Skeletal muscle satellite cell (primary cell): ENCODE data around the gene XRCC5.

Source experiments
- H3K27me3 ChIP-seq: 2 replicates; pipeline ENCODE4 v1.7.0; 2013; ENCODE audit warnings: low read length; ENCODE audit not compliant: control insufficient read depth, insufficient read depth
- H3K36me3 ChIP-seq: 2 replicates; pipeline ENCODE4 v1.7.0; 2013; ENCODE audit warnings: mild to moderate bottlenecking, control low read depth, low read length; ENCODE audit not compliant: insufficient read depth
- H3K4me1 ChIP-seq: 2 replicates; pipeline ENCODE4 v1.7.0; 2013; ENCODE audit warnings: low read length; ENCODE audit not compliant: control insufficient read depth, insufficient read depth
- H3K4me2 ChIP-seq: 2 replicates; pipeline ENCODE4 v1.7.0; 2013; ENCODE audit warnings: mild to moderate bottlenecking, low read length
- H3K4me3 ChIP-seq: 2 replicates; pipeline ENCODE4 v1.7.0; 2013; ENCODE audit warnings: low read length
- H3K9ac ChIP-seq: 2 replicates; pipeline ENCODE4 v1.7.0; 2013; ENCODE audit warnings: mild to moderate bottlenecking, low read depth, low read length, moderate library complexity
- H3K9me3 ChIP-seq: replicated peaks from 2 replicates; pipeline ENCODE4 v1.7.0; 2013; ENCODE audit warnings: mild to moderate bottlenecking, control low read depth, low read length

The XRCC5 gene

GRCh38 chr2:216220976-216221375 is 111.8 kb downstream of the XRCC5 start:
- H3K9me3 ChIP-seq = no peaks in the 10 kb centered on the region
- H3K9ac ChIP-seq = no peak overlapping the region
- H3K4me2 ChIP-seq = no peak overlapping the region
- H3K27me3 ChIP-seq = no peaks in the 10 kb centered on the region
- H3K4me3 ChIP-seq = no peak overlapping the region
- peaks cover 16% of the 10 kb centered on the region for H3K36me3 ChIP-seq
- H3K4me1 ChIP-seq = peaks cover 53% of the 10 kb centered on the region

- no peaks in the 10 kb centered on the region for H3K9me3 ChIP-seq
- peak overlapping the region; percentile 12 for H3K4me3 ChIP-seq
- no peaks in the 10 kb centered on the region for H3K27me3 ChIP-seq
- H3K4me2 ChIP-seq = peak overlapping the region; percentile 13
- no peak overlapping the region for H3K9ac ChIP-seq
- H3K36me3 ChIP-seq = peaks cover 11% of the 10 kb centered on the region
- peaks cover 45% of the 10 kb centered on the region for H3K4me1 ChIP-seq
Measured at GRCh38 chr2:216221811-216222210, 112.7 kb downstream of the XRCC5 start.

GRCh38 chr2:216222650-216223352 is 113.7 kb downstream of the XRCC5 start:
- Histone ChIP-seq H3K4me1 (peaks cover 35% of the 10 kb centered on the region), H3K27me3 (no peaks in the 10 kb centered on the region), H3K4me3 (no peak overlapping the region), H3K4me2 (peak overlapping the region; percentile 49), H3K9me3 (no peaks in the 10 kb centered on the region), H3K9ac (peak overlapping the region; percentile 2), H3K36me3 (peaks cover 11% of the 10 kb centered on the region)

- no peak overlapping the region for H3K9ac ChIP-seq
- H3K9me3 ChIP-seq = no peaks in the 10 kb centered on the region
- peaks cover 26% of the 10 kb centered on the region for H3K4me1 ChIP-seq
- H3K36me3 ChIP-seq = no peaks in the 10 kb centered on the region
- no peaks in the 10 kb centered on the region for H3K27me3 ChIP-seq
- H3K4me2 ChIP-seq = no peak overlapping the region
- no peak overlapping the region for H3K4me3 ChIP-seq
Measured at GRCh38 chr2:216224388-216224787, 115.2 kb downstream of the XRCC5 start.

GRCh38 chr2:216229277-216229914 is 120.2 kb downstream of the XRCC5 start:
- Histone ChIP-seq H3K36me3 (no peaks in the 10 kb centered on the region), H3K27me3 (no peaks in the 10 kb centered on the region), H3K9me3 (no peaks in the 10 kb centered on the region), H3K4me2 (no peak overlapping the region), H3K4me1 (no peaks in the 10 kb centered on the region), H3K9ac (no peak overlapping the region), H3K4me3 (no peak overlapping the region)

GRCh38 chr2:216231867-216232266 is 122.7 kb downstream of the XRCC5 start:
- Histone ChIP-seq H3K9ac (no peak overlapping the region), H3K36me3 (no peaks in the 10 kb centered on the region), H3K4me2 (no peak overlapping the region), H3K27me3 (no peaks in the 10 kb centered on the region), H3K4me3 (no peak overlapping the region), H3K9me3 (no peaks in the 10 kb centered on the region), H3K4me1 (no peaks in the 10 kb centered on the region)

DNA sequence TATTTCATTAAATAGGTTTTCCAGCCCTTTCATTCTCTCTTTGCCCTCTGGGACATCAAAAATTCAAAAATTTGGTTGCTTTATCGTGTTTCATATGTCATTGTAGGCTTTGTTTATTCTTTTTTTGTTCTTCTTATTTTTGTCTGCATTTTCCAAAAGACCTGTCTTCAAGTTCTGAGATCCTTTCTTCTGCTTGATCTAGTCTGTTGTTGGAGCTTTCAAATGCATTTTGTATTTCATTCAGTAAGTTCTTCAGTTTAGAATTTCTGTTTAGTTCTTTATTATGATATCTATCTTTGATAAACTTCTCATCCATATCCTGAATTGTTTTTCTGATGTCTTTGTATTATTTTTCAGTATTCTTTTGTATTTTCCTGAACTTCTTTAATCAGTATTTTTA is 123.6 kb downstream of the XRCC5 start:
- Histone ChIP-seq H3K27me3 (no peaks in the 10 kb centered on the region), H3K4me2 (no peak overlapping the region), H3K36me3 (no peaks in the 10 kb centered on the region), H3K9me3 (no peaks in the 10 kb centered on the region), H3K9ac (no peak overlapping the region), H3K4me3 (no peak overlapping the region), H3K4me1 (no peaks in the 10 kb centered on the region)

- no peaks in the 10 kb centered on the region for H3K9me3 ChIP-seq
- H3K4me1 ChIP-seq = no peaks in the 10 kb centered on the region
- no peaks in the 10 kb centered on the region for H3K36me3 ChIP-seq
- H3K4me3 ChIP-seq = no peak overlapping the region
- no peak overlapping the region for H3K9ac ChIP-seq
- H3K27me3 ChIP-seq = no peaks in the 10 kb centered on the region
- H3K4me2 ChIP-seq = no peak overlapping the region
Measured at GRCh38 chr2:216233281-216233995, 124.3 kb downstream of the XRCC5 start.

DNA sequence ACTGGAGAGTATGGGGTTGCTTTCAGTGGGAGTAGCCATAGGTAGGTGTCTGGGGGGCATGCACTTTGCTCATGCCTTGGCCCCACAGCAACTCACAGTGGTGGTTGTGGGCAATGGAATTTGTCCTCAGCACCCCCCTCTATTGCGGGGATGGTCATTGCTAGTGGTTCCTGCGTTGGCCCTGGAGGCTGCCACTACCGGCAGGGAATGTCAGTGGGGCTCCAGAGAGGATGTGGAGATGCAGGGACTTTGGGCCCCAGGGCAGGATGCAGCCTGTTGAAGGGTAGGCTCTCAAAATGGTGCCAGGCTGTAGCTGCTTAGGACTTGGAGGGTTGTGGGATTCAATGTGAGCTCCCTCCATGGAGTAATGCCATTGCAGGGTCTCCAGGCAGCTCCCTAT is 125.0 kb downstream of the XRCC5 start:
- Histone ChIP-seq H3K4me1 (no peaks in the 10 kb centered on the region), H3K36me3 (no peaks in the 10 kb centered on the region), H3K9me3 (no peaks in the 10 kb centered on the region), H3K9ac (no peak overlapping the region), H3K4me3 (no peak overlapping the region), H3K27me3 (no peaks in the 10 kb centered on the region), H3K4me2 (no peak overlapping the region)

- H3K9ac ChIP-seq = no peak overlapping the region
- H3K4me1 ChIP-seq = no peaks in the 10 kb centered on the region
- no peak overlapping the region for H3K4me3 ChIP-seq
- no peak overlapping the region for H3K4me2 ChIP-seq
- H3K36me3 ChIP-seq = no peaks in the 10 kb centered on the region
- no peaks in the 10 kb centered on the region for H3K9me3 ChIP-seq
- H3K27me3 ChIP-seq = no peaks in the 10 kb centered on the region
Measured at GRCh38 chr2:216235462-216235861, 126.3 kb downstream of the XRCC5 start.

DNA sequence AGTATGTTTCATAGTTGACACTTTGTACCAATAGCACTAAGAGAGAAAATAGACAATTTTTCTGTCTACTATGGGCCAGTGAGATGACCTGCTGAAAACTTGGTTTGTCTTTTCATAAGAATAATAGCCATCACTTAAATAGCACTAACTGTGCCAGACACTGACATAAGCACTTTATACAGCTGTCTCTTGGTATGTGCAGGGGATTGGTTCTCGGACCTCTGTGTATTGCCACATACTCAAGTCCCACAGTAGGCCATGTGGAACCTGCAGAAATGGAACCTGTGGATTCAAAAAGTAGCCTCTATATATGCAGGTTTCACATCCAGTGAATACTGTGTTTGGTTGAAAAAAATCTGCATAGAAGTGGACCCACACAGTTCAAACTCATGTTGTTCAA is 126.7 kb downstream of the XRCC5 start:
- H3K4me1 ChIP-seq = no peaks in the 10 kb centered on the region
- H3K9me3 ChIP-seq = no peaks in the 10 kb centered on the region
- H3K4me3 ChIP-seq = no peak overlapping the region
- no peaks in the 10 kb centered on the region for H3K36me3 ChIP-seq
- no peak overlapping the region for H3K4me2 ChIP-seq
- H3K27me3 ChIP-seq = no peaks in the 10 kb centered on the region
- no peak overlapping the region for H3K9ac ChIP-seq
